ENCODE results near the gene ADAMTS5. TPM values are rescaled to one million over a fixed set of nuclear protein-coding genes. Genes with fewer than 3 reads are reported as not detected.

Gene ADAMTS5
- total and polyA plus RNA-seq, 2 of the 13 experiments (the other 11 are each of a cell fraction or from before 2014, with no cell fraction given) = not detected

DNA sequence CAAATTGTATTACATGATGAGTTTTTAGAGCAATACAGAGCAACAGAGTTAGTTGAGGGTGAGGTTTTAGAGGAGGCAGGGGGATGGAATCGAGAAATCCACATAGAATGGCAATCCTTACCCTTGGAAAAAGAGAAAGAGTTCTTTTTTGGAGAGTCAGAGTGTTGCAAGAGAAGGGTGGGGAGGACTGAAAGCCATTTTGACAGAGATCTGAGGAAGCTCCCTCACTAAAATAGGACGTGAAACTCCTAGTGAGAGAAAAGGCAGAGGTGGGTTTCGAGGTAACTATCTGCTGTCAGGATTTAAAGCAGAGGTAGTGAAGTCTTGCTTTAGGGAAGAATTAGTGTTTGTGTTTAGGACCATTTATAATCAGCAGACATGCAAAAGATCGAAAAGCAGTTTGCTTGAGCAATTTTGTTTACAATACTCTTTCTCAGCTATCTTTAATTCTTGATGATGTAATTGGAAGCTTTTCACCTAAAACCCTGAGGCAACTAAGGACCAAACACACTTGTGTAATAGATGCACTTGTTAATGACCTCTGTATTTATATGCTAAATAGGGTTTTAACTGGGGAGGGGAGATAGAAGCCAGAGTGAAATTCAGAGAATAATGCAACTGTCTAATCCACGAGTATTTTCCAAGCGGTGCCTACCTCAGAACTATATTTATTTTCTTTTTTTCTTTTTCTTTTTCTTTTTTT lies 20.0 kb downstream of the ADAMTS5 start (continued):
- TF ChIP-seq NFATC3 (CRISPR knock-in tag; IDR thresholded peaks at IDR 0.05) (no peak), ATM (IDR thresholded peaks at IDR 0.05; ENCODE audit: borderline replicate concordance) (no peak), NR2F2 (IDR thresholded peaks at IDR 0.05; ENCODE audit: borderline replicate concordance, low read depth) (no peak), SPEN (CRISPR knock-in tag; IDR thresholded peaks at IDR 0.05; ENCODE audit: low read depth) (no peak), TBX3 (IDR thresholded peaks at IDR 0.05; ENCODE audit: borderline replicate concordance) (no peak)

GRCh38 chr21:26945916-26946675 lies 20.8 kb downstream of the ADAMTS5 start:
- peaks cover 84% of the 10 kb centered on the region for H3K9me3 ChIP-seq (ENCODE audit: low read length)
- no peak overlapping the region for H3K4me3 ChIP-seq (replicated peaks in 1 of 3; ENCODE audit: insufficient read depth in 1 of 3, low read depth in 2 of 3, low read length in 3 of 3)
- H3K4me2 ChIP-seq (ENCODE audit: low read depth, low read length) = no peak overlapping the region
- no peak overlapping the region for H3K9ac ChIP-seq (ENCODE audit: insufficient read depth, low read depth, low read length)
- no peak for TF ChIP-seq ZNF292 (CRISPR knock-in tag; IDR thresholded peaks at IDR 0.05; ENCODE audit: borderline replicate concordance, low read depth)
- TF ChIP-seq CSRNP1 (CRISPR knock-in tag; IDR thresholded peaks at IDR 0.05) = no peak
- TF ChIP-seq, protein P1, sequence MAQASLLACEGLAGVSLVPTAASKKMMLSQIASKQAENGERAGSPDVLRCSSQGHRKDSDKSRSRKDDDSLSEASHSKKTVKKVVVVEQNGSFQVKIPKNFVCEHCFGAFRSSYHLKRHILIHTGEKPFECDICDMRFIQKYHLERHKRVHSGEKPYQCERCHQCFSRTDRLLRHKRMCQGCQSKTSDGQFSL (CRISPR knock-in tag; IDR thresholded peaks at IDR 0.05) = no peak
- TF ChIP-seq HOXA9 (CRISPR knock-in tag; IDR thresholded peaks at IDR 0.05; ENCODE audit: borderline replicate concordance) = no peak
- no peak for TF ChIP-seq CCAR2 (optimal IDR thresholded peaks at IDR 0.05; ENCODE audit: low read depth, low read length)
- TF ChIP-seq NCOA5 (CRISPR knock-in tag; IDR thresholded peaks at IDR 0.05) = no peak
- no peak for TF ChIP-seq KLF9 (CRISPR knock-in tag; IDR thresholded peaks at IDR 0.05; ENCODE audit: low read depth)
- TF ChIP-seq MAF1 (CRISPR knock-in tag; IDR thresholded peaks at IDR 0.05; ENCODE audit: borderline replicate concordance) = no peak
- no peak for TF ChIP-seq ARNTL (CRISPR knock-in tag; IDR thresholded peaks at IDR 0.05)
- TF ChIP-seq YEATS2 (CRISPR knock-in tag; IDR thresholded peaks at IDR 0.05; ENCODE audit: borderline replicate concordance) = no peak
- no peak for TF ChIP-seq MTA1 (CRISPR knock-in tag; IDR thresholded peaks at IDR 0.05; ENCODE audit: borderline replicate concordance)
- ATAC-seq (no peak), DNase-seq (ENCODE audit: low spot score) (no peak), FAIRE-seq (no peak)
- intact Hi-C loops (cut with micrococcal nuclease; ENCODE audit: unreplicated experiment) (no loop called here), in situ Hi-C loops (cut with HindIII; ENCODE audit: extremely low pct_ligation_motif_present, low pct_unique_long_range_greater_than_20kb) (no loop called here)
- no peak overlapping the region for H3K27ac ChIP-seq (ENCODE audit: extremely low read length, insufficient read depth, low read length)
- ChIA-PET CTCF (ENCODE audit: low intra/inter-chr PET ratio, low total read pairs) (no interaction called here), POLR2A (no interaction called here)
- no TSS peak for BruUV-seq (replicated peaks)
- H3K79me2 ChIP-seq (ENCODE audit: insufficient read depth, low read length) = no peaks in the 10 kb centered on the region
- H2AFZ ChIP-seq (ENCODE audit: low read length) = no peak overlapping the region
- H3K27me3 ChIP-seq (ENCODE audit: control insufficient read depth in 1 of 2, insufficient read depth in 2 of 2, low read length in 2 of 2) = no peaks in the 10 kb centered on the region
- 24% methylated on average over 13 of the region's 13 CpGs for WGBS (ENCODE audit: low lambda C conversion rate)
- no peaks in the 10 kb centered on the region for H3K36me3 ChIP-seq (replicated peaks in 1 of 2; ENCODE audit: control insufficient read depth in 1 of 2, insufficient read depth in 2 of 2, low read length in 2 of 2)
- H3K4me1 ChIP-seq (ENCODE audit: insufficient read depth, low read length) = no peaks in the 10 kb centered on the region
- no peaks in the 10 kb centered on the region for H4K20me1 ChIP-seq (ENCODE audit: insufficient read depth, low read length)

Data from HepG2 (cell line).